Measurements from ENCODE around the gene GLRX5.

GLRX5 gene

DNA sequence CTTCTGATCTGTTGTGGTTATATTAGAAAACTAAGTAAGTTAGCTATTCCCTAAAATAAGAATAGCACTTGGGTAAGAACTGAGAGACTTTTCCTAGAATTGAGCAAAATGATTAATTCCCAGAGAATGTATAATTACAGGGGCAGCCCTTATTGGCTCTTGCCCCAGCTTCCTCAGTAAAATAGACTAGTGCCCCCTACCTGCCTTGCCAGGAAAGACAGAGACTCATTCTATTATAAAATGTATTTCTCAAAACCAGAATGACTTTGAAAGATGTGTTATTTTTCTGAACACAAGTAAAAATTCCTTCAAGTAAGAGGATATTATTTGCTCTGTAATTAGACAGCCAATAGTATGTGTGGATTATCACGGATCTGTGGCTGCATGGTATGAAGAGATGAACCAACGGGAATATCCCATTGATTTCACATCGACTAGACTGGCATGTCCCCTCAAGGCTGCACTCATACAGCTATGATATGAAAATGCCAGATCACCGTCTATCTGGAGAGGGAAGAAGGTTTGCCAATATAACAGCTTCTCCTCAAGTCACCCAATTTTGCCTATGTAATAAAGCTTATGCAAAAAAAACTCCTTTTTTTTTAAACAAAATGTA is 7.4 kb upstream of the GLRX5 start:
- Histone ChIP-seq H3K36me3 (ENCODE audit: low read depth) (peaks cover 32% of the 10 kb centered on the region), H3K27me3 (ENCODE audit: insufficient read depth, poor library complexity, severe bottlenecking) (no peaks in the 10 kb centered on the region), H3K9me3 (ENCODE audit: severe bottlenecking) (no peaks in the 10 kb centered on the region), H3K27ac (ENCODE audit: poor library complexity, severe bottlenecking) (peak overlapping the region; percentile 88), H3K4me1 (ENCODE audit: insufficient read depth, poor library complexity, severe bottlenecking) (peaks cover 62% of the 10 kb centered on the region), H3K4me3 (ENCODE audit: severe bottlenecking) (no peak overlapping the region)
- no peak for DNase-seq (ENCODE audit: low spot score)
- TF ChIP-seq, protein P1, sequence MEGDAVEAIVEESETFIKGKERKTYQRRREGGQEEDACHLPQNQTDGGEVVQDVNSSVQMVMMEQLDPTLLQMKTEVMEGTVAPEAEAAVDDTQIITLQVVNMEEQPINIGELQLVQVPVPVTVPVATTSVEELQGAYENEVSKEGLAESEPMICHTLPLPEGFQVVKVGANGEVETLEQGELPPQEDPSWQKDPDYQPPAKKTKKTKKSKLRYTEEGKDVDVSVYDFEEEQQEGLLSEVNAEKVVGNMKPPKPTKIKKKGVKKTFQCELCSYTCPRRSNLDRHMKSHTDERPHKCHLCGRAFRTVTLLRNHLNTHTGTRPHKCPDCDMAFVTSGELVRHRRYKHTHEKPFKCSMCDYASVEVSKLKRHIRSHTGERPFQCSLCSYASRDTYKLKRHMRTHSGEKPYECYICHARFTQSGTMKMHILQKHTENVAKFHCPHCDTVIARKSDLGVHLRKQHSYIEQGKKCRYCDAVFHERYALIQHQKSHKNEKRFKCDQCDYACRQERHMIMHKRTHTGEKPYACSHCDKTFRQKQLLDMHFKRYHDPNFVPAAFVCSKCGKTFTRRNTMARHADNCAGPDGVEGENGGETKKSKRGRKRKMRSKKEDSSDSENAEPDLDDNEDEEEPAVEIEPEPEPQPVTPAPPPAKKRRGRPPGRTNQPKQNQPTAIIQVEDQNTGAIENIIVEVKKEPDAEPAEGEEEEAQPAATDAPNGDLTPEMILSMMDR (IDR thresholded peaks at IDR 0.05; ENCODE audit: poor library complexity, severe bottlenecking), result peak; percentile 95
- peak; percentile 20; the same call in 2 of the 3 replicates for ATAC-seq (ENCODE audit: low read depth)

DNA sequence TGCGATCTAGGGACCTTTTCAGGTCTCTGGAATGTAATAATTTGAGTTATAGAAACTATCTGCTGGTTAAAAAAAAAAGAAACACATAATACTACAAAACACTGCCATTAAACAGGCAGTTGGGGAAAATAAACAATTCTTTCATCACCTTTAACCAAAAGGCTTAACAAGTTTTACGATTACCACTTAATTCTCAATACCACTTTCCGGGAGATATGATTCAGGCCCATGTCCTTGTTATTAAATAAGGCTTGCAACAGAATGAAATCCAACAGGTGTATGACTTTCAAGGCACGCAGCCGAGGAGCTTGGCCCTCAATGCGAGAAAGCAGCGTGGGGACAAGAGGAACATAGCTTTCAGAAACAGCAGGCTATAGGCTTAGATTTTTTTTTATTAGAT is 5.6 kb upstream of the GLRX5 start:
- Histone ChIP-seq H3K27me3 (ENCODE audit: insufficient read depth, poor library complexity, severe bottlenecking) (no peaks in the 10 kb centered on the region), H3K36me3 (ENCODE audit: low read depth) (peaks cover 43% of the 10 kb centered on the region), H3K9me3 (ENCODE audit: severe bottlenecking) (no peaks in the 10 kb centered on the region), H3K4me1 (ENCODE audit: insufficient read depth, poor library complexity, severe bottlenecking) (peaks cover 51% of the 10 kb centered on the region), H3K27ac (ENCODE audit: poor library complexity, severe bottlenecking) (no peak overlapping the region), H3K4me3 (ENCODE audit: severe bottlenecking) (no peak overlapping the region)
- DNase-seq (ENCODE audit: low spot score) (peak; percentile 9), ATAC-seq (ENCODE audit: low read depth) (no peak)
- TF ChIP-seq, protein P1 (IDR thresholded peaks at IDR 0.05; ENCODE audit: poor library complexity, severe bottlenecking), result no peak

DNA sequence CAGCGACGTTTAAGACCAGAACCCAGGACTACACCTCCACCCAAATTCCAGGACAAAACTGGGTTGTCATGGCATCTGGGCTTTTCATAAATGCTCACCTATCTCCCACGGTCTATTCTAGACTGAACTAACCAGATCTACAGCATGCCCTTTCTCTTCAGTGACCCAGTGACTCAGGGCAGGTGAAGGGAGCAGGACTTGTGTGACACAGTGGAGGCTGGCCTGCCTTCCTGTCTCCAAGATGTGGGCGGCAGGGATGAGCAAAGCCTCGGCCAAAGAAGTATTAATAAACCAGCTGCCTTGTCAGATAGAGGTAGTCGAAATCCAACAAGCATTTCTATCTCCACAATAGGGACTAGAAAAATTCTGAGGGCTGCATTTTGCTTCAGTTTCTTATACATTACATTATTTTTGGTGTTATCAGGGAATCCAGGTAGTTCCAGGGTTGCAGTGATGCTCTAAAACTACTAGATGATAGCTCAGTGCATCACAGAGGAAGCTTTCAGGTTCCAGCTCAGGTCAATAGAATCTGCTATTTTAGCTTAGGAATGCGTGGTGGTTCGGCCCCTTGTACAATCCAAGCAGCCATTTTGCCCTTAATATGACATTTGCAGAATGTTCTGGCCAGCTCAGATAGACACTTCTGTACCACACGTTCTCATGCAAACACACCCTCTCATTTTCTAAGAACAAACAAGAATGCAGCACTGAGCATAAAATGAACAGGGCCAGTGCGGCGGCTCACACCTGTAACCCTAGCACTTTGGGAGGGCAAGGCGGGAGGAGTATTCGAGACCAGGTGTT is 4.2 kb upstream of the GLRX5 start:
- Histone ChIP-seq H3K9me3 (ENCODE audit: severe bottlenecking) (no peaks in the 10 kb centered on the region), H3K4me1 (ENCODE audit: insufficient read depth, poor library complexity, severe bottlenecking) (peaks cover 38% of the 10 kb centered on the region), H3K36me3 (ENCODE audit: low read depth) (peaks cover 43% of the 10 kb centered on the region), H3K27ac (ENCODE audit: poor library complexity, severe bottlenecking) (peak overlapping the region; percentile 70), H3K27me3 (ENCODE audit: insufficient read depth, poor library complexity, severe bottlenecking) (no peaks in the 10 kb centered on the region), H3K4me3 (ENCODE audit: severe bottlenecking) (no peak overlapping the region)
- TF ChIP-seq, protein P1 (IDR thresholded peaks at IDR 0.05; ENCODE audit: poor library complexity, severe bottlenecking), result no peak
- ATAC-seq (ENCODE audit: low read depth), result no peak
- peak; percentile 61 for DNase-seq (ENCODE audit: low spot score)

DNA sequence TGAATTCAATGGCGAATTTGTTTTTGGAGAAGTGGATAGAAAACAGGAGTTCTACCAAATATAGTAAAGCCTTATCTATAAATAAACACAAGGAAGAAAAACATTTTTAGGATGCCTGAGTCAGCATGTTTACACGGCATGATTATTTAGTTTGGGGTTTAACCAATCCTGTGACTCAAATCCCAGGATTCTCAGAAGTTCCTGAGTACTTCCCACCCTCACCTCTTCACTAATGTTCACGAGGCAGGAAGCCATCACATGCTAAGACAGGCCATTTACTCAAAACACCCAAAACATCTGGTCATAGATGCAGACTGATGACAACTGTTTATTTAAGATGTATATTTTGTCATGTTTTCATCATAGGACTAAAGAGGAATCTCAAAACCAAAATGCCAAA is 3.4 kb upstream of the GLRX5 start:
- no peaks in the 10 kb centered on the region for H3K9me3 ChIP-seq (ENCODE audit: severe bottlenecking)
- H3K4me3 ChIP-seq (ENCODE audit: severe bottlenecking), result no peak overlapping the region
- peaks cover 43% of the 10 kb centered on the region for H3K36me3 ChIP-seq (ENCODE audit: low read depth)
- no peaks in the 10 kb centered on the region for H3K27me3 ChIP-seq (ENCODE audit: insufficient read depth, poor library complexity, severe bottlenecking)
- ATAC-seq (ENCODE audit: low read depth), result peak; percentile 9; the same call in 1 of the 3 replicates
- peak; percentile 21 for DNase-seq (ENCODE audit: low spot score)
- H3K27ac ChIP-seq (ENCODE audit: poor library complexity, severe bottlenecking), result peak overlapping the region; percentile 70
- TF ChIP-seq, protein P1 (IDR thresholded peaks at IDR 0.05; ENCODE audit: poor library complexity, severe bottlenecking), result no peak
- peaks cover 42% of the 10 kb centered on the region for H3K4me1 ChIP-seq (ENCODE audit: insufficient read depth, poor library complexity, severe bottlenecking)

Measured in RWPE2 (cell line).